HL-60 (cell line): ENCODE results near the gene FKBP7.

Experiments
- DNase-seq, 2 experiments: peaks; one replicate each; pipeline ENCODE4 v3.0.0-alpha.2; 2010 to 2020; ENCODE audit warnings: low read depth in 1 of 2, low spot score in 1 of 2
- H3K27ac ChIP-seq: fragments of 250-450 bp; sonication (Bioruptor Pico); replicated peaks from 2 replicates; pipeline ENCODE4 v1.5.1; 2020; ENCODE audit warnings: mild to moderate bottlenecking, moderate library complexity
- H3K27me3 ChIP-seq: fragments of 250-450 bp; sonication (Bioruptor Pico); 2 replicates; pipeline ENCODE4 v1.5.1; 2021; ENCODE audit warnings: mild to moderate bottlenecking, moderate library complexity; ENCODE audit not compliant: insufficient read depth, poor library complexity, severe bottlenecking
- H3K4me3 ChIP-seq: replicated peaks from 2 replicates; pipeline ENCODE4 v1.5.1; 2011; ENCODE audit warnings: mild to moderate bottlenecking, control low read depth, low read length; ENCODE audit not compliant: insufficient read depth
- CTCF ChIP-seq: IDR thresholded peaks from one replicate; pipeline ENCODE4 v1.5.1; 2011; ENCODE audit warnings: low read length, control low read depth, inconsistent platforms; ENCODE audit not compliant: insufficient read depth
- GABPA ChIP-seq: IDR thresholded peaks from 2 replicates; pipeline ENCODE4 v1.6.1; 2012; ENCODE audit warnings: low read depth
- POLR2AphosphoS5 ChIP-seq: IDR thresholded peaks from 2 replicates; pipeline ENCODE4 v1.6.1; 2012; ENCODE audit warnings: low read depth
- REST ChIP-seq: IDR thresholded peaks from 2 replicates; pipeline ENCODE4 v1.6.1; 2012; ENCODE audit warnings: low read depth; ENCODE audit not compliant: insufficient replicate concordance
- SPI1 ChIP-seq: IDR thresholded peaks from 2 replicates; pipeline ENCODE4 v1.6.1; 2012; ENCODE audit warnings: low read depth, mild to moderate bottlenecking, borderline replicate concordance

The FKBP7 gene

DNA sequence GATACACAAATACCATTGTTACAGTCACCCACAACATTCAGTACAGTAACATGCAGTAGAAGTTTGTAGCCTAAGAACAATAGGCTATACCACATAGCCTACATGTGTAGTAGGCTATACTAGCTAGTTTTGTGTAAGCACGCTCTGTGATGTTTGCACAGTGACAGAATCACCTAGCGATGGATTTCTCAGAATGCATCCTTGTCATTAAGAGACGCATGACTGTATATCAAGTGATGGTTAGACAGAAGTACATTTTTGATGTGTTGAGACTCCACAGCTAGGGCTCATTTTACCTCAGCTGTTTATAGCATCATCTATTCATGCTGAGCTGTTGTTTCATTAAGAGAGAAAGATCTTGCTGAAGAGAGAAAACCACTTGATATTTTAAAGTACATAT lies 21.2 kb upstream of the FKBP7 start:
- Histone ChIP-seq H3K4me3 (no peak overlapping the region), H3K27me3 (no peaks in the 10 kb centered on the region), H3K27ac (no peak overlapping the region)
- no peak for DNase-seq
- no peak for TF ChIP-seq POLR2AphosphoS5

DNA sequence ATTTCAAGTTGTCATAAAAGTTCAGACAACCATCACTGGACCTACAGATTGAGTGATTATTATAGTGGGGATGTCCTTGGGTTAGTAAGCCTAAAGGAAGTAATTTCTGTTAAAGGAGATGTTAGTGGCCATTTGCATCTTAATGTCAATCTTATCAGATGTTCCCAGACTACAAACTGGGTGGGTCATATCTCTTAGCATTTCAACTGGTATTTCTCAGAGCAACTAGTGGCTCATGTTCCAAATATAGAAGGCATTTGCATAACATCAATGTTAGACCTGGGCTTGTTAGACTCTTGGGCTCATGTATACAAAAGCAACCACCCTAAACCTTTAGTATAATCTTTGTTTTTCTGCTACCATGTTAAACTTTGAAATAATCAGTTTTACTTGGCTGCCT lies 19.7 kb upstream of the FKBP7 start:
- no peak overlapping the region for H3K27ac ChIP-seq
- no peak for TF ChIP-seq GABPA
- no peak for TF ChIP-seq REST
- no peak for TF ChIP-seq CTCF
- no peak for TF ChIP-seq SPI1
- TF ChIP-seq POLR2AphosphoS5, result no peak
- no peaks in the 10 kb centered on the region for H3K27me3 ChIP-seq
- no peak for DNase-seq
- no peak overlapping the region for H3K4me3 ChIP-seq

- TF ChIP-seq POLR2AphosphoS5 (no peak), GABPA (no peak), REST (no peak), CTCF (no peak), SPI1 (no peak)
- no peaks in the 10 kb centered on the region for H3K27me3 ChIP-seq
- DNase-seq, result no peak
- no peak overlapping the region for H3K27ac ChIP-seq
- H3K4me3 ChIP-seq, result no peak overlapping the region
Measured at GRCh38 chr2:178496049-178496448, 17.6 kb upstream of the FKBP7 start.

GRCh38 chr2:178491612-178492011 lies 13.2 kb upstream of the FKBP7 start:
- H3K27me3 ChIP-seq, result no peaks in the 10 kb centered on the region
- DNase-seq, result no peak
- TF ChIP-seq GABPA (no peak), SPI1 (no peak), REST (no peak), CTCF (no peak), POLR2AphosphoS5 (no peak)

More at GRCh38 chr2:178491612-178492011, 13.2 kb upstream of the FKBP7 start:
- H3K27ac ChIP-seq, result no peak overlapping the region
- no peak overlapping the region for H3K4me3 ChIP-seq
